HEK293 (cell line): ENCODE measurements around the gene C4orf54.

Experiments used
- CTCF ChIA-PET: fragments of 350-600 bp; formaldehyde crosslinking; extraction: SDS; loops from one replicate; lab custom pipeline; 2021; ENCODE audit warnings: antibody characterized with exemption; lab: Yijun Ruan, JAX
- POLR2A ChIA-PET: fragments of 300-600 bp; formaldehyde crosslinking; extraction: SDS; loops from one replicate; lab custom pipeline; 2020; ENCODE audit warnings: antibody characterized with exemption, inconsistent platforms; lab: Yijun Ruan, JAX
- H3K27ac ChIP-seq: fragments of 200-500 bp; sonication (Bioruptor generic); 2 replicates; pipeline ENCODE4 v1.5.1; 2014; ENCODE audit warnings: low read depth, low read length, control low read depth, inconsistent platforms; ENCODE audit errors: extremely low read depth
- H3K36me3 ChIP-seq, 2 experiments: fragments of 200-500 bp in 1 of 2; sonication (Bioruptor generic) in 1 of 2; 1 replicate in 1 of 2; 2 replicates in 1 of 2; pipeline ENCODE4 v1.5.1; 2014 to 2017; ENCODE audit warnings: inconsistent platforms in 2 of 2, low read length in 2 of 2; ENCODE audit not compliant: control insufficient read depth in 2 of 2, insufficient read depth in 1 of 2
- H3K4me1 ChIP-seq: fragments of 200-500 bp; sonication (Bioruptor generic); 2 replicates; pipeline ENCODE4 v1.5.1; 2014; ENCODE audit warnings: mild to moderate bottlenecking, low read length, inconsistent platforms; ENCODE audit not compliant: control insufficient read depth, insufficient read depth
- H3K4me3 ChIP-seq: 2 replicates; pipeline ENCODE4 v1.5.1; 2011; ENCODE audit warnings: low read depth, mild to moderate bottlenecking, control low read depth, low read length, moderate library complexity
- H3K9me3 ChIP-seq: fragments of 200-500 bp; sonication (Bioruptor generic); 2 replicates; pipeline ENCODE4 v1.5.1; 2014; ENCODE audit warnings: low read depth, low read length, inconsistent platforms; ENCODE audit not compliant: control insufficient read depth, insufficient read depth
- CTCF ChIP-seq: fragments of 450-650 bp; formaldehyde crosslinking; IDR thresholded peaks from 2 replicates; pipeline ENCODE4 v1.5.1; 2016; ENCODE audit warnings: missing biosample characterization, missing genetic modification characterization
- GFI1B ChIP-seq: fragments of 450-650 bp; formaldehyde crosslinking; IDR thresholded peaks from 2 replicates; pipeline ENCODE4 v1.5.1; 2016; ENCODE audit warnings: missing biosample characterization, missing genetic modification characterization
- MYNN ChIP-seq: fragments of 450-650 bp; formaldehyde crosslinking; IDR thresholded peaks from 2 replicates; pipeline ENCODE4 v1.5.1; 2016; ENCODE audit warnings: missing biosample characterization, missing genetic modification characterization, borderline replicate concordance
- PRDM10 ChIP-seq: fragments of 450-650 bp; formaldehyde crosslinking; IDR thresholded peaks from 2 replicates; pipeline ENCODE4 v1.5.1; 2016; ENCODE audit warnings: missing biosample characterization, missing genetic modification characterization
- PRDM2 ChIP-seq: fragments of 450-650 bp; formaldehyde crosslinking; IDR thresholded peaks from 2 replicates; pipeline ENCODE4 v1.5.1; 2016; ENCODE audit warnings: missing biosample characterization, missing genetic modification characterization, borderline replicate concordance
- ZNF138 ChIP-seq: fragments of 450-650 bp; formaldehyde crosslinking; IDR thresholded peaks from 2 replicates; pipeline ENCODE4 v1.5.1; 2016; ENCODE audit warnings: missing biosample characterization, missing genetic modification characterization, borderline replicate concordance
- ZNF140 ChIP-seq: fragments of 450-650 bp; formaldehyde crosslinking; IDR thresholded peaks from 2 replicates; pipeline ENCODE4 v1.5.1; 2016; ENCODE audit warnings: missing biosample characterization, missing genetic modification characterization
- ZNF19 ChIP-seq: fragments of 450-650 bp; formaldehyde crosslinking; IDR thresholded peaks from 2 replicates; pipeline ENCODE4; 2016; ENCODE audit warnings: missing biosample characterization, missing genetic modification characterization, low read depth
- ZNF398 ChIP-seq: fragments of 450-650 bp; formaldehyde crosslinking; IDR thresholded peaks from 2 replicates; pipeline ENCODE4 v1.5.1; 2017; ENCODE audit warnings: missing biosample characterization, missing genetic modification characterization
- ZNF404 ChIP-seq: fragments of 450-650 bp; formaldehyde crosslinking; IDR thresholded peaks from 2 replicates; pipeline ENCODE4 v1.5.1; 2017; ENCODE audit warnings: missing biosample characterization, missing genetic modification characterization
- ZNF626 ChIP-seq: fragments of 450-650 bp; sonication (Bioruptor Pico); formaldehyde crosslinking; IDR thresholded peaks from 2 replicates; pipeline ENCODE4 v1.5.1; 2018; ENCODE audit warnings: missing biosample characterization, missing genetic modification characterization, inconsistent platforms
- ZNF654 ChIP-seq: fragments of 450-650 bp; formaldehyde crosslinking; IDR thresholded peaks from 2 replicates; pipeline ENCODE4 v1.5.1; 2016; ENCODE audit warnings: low read depth, missing biosample characterization, missing genetic modification characterization
- ZNF670 ChIP-seq: fragments of 450-650 bp; formaldehyde crosslinking; IDR thresholded peaks from 2 replicates; pipeline ENCODE4 v1.5.1; 2016; ENCODE audit warnings: missing biosample characterization, missing genetic modification characterization, low read depth
- ZNF707 ChIP-seq: fragments of 450-650 bp; formaldehyde crosslinking; IDR thresholded peaks from 2 replicates; pipeline ENCODE4 v1.5.1; 2016; ENCODE audit warnings: missing biosample characterization, missing genetic modification characterization
- ZNF837 ChIP-seq: fragments of 450-650 bp; formaldehyde crosslinking; IDR thresholded peaks from 2 replicates; pipeline ENCODE4 v1.5.1; 2016; ENCODE audit warnings: missing biosample characterization, missing genetic modification characterization
- TF ChIP-seq, protein P1 (sequence below): fragments of 450-650 bp; formaldehyde crosslinking; IDR thresholded peaks from 2 replicates; pipeline ENCODE4 v1.5.1; 2016; ENCODE audit warnings: missing biosample characterization, missing genetic modification characterization
- TF ChIP-seq, protein P2 (sequence below): fragments of 450-650 bp; IDR thresholded peaks from 2 replicates; pipeline ENCODE4 v1.5.1; 2018; ENCODE audit warnings: missing biosample characterization, missing genetic modification characterization

The C4orf54 gene

DNA sequence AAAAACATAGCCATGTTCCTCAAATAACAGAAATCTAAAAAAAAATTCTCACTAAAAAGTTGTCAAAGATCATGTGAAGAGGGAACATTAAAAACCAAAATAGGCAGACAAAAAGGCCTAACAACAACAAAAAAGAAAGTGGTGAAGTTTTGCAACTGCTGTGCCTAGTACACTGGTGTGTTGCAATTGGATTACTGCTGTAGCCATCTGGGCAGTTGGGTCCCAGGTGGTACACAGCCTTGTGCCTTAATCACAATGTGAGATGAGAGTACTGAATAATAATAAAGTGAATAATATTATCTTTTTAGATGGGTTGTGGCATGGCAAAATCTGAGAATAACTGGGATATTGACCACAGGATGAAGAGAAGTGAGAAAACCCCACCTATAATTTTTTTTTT is 12.0 kb downstream of the C4orf54 start (continued):
- TF ChIP-seq PRDM2 (no peak), MYNN (tag by site-specific recombination) (no peak), ZNF707 (tag by site-specific recombination) (no peak)
- TF ChIP-seq, protein P1, sequence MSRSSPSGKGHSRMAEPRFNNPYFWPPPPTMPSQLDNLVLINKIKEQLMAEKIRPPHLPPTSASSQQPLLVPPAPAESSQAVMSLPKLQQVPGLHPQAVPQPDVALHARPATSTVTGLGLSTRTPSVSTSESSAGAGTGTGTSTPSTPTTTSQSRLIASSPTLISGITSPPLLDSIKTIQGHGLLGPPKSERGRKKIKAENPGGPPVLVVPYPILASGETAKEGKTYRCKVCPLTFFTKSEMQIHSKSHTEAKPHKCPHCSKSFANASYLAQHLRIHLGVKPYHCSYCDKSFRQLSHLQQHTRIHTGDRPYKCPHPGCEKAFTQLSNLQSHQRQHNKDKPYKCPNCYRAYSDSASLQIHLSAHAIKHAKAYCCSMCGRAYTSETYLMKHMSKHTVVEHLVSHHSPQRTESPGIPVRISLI (tag by site-specific recombination) = no peak
- TF ChIP-seq, protein P2, sequence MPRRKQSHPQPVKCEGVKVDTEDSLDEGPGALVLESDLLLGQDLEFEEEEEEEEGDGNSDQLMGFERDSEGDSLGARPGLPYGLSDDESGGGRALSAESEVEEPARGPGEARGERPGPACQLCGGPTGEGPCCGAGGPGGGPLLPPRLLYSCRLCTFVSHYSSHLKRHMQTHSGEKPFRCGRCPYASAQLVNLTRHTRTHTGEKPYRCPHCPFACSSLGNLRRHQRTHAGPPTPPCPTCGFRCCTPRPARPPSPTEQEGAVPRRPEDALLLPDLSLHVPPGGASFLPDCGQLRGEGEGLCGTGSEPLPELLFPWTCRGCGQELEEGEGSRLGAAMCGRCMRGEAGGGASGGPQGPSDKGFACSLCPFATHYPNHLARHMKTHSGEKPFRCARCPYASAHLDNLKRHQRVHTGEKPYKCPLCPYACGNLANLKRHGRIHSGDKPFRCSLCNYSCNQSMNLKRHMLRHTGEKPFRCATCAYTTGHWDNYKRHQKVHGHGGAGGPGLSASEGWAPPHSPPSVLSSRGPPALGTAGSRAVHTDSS (tag by site-specific recombination) = no peak

DNA sequence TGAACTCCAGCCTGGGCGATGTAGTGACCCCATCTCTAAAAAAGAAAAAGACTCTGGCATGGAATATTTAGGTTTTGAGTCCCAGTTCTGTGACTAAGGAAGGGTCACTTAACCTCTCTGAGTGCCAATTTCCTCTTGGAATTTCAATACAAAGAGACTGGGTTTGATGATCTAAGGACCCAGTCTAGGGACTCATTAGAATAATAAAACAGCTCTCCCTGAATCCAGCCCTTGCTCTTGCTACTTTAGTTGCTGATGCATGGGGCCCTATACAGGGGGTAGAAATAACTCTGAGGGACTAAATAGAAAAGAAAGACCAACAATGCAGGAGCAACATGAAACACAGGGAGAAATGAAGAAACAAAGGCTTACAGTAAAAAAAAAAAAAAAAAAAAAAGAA is 12.6 kb downstream of the C4orf54 start:
- POLR2A ChIA-PET = no interaction called here
- H3K27ac ChIP-seq = no peak overlapping the region
- TF ChIP-seq, protein P2 (tag by site-specific recombination) = no peak
- TF ChIP-seq CTCF (no peak), ZNF670 (no peak), ZNF626 (tag by site-specific recombination) (no peak), ZNF138 (tag by site-specific recombination) (no peak), ZNF140 (tag by site-specific recombination) (no peak), ZNF837 (tag by site-specific recombination) (no peak), ZNF398 (no peak), ZNF654 (tag by site-specific recombination) (no peak), PRDM10 (tag by site-specific recombination) (no peak), ZNF19 (tag by site-specific recombination) (no peak), ZNF404 (tag by site-specific recombination) (no peak), GFI1B (no peak)
- TF ChIP-seq, protein P1 (tag by site-specific recombination) = no peak

More for the DNA sequence above, 12.6 kb downstream of the C4orf54 start:
- Histone ChIP-seq H3K9me3 (no peaks in the 10 kb centered on the region), H3K36me3 (no peaks in the 10 kb centered on the region), H3K4me3 (no peak overlapping the region), H3K4me1 (no peaks in the 10 kb centered on the region)
- CTCF ChIA-PET = no interaction called here
